ENCODE data around the gene KRTAP10-3.
"Not testable (repeated sequence)": the region's sequence is repeated elsewhere in the genome, so short reads cannot be mapped to it uniquely, and the experiment has no call there.

- TF ChIP-seq CTCF (optimal IDR thresholded peaks at IDR 0.05 in 1 of 3, IDR thresholded peaks at IDR 0.05 in 1 of 3, conservative IDR thresholded peaks at IDR 0.05 in 1 of 3; ENCODE audit: extremely low read depth in 1 of 3, insufficient read depth in 2 of 3, low read length in 3 of 3); EZH2 (IDR thresholded peaks at IDR 0.05; ENCODE audit: low read length): not testable (repeated sequence)
These were observed 21.7 kb upstream of the KRTAP10-3 start, which contains the start of gene KRTAP10-5 for GRCh38 chr21:44580231-44580821.

All from keratinocyte (primary cell).